Measurements from ENCODE around the gene ATP2B2. TPM values are rescaled to one million over a fixed set of nuclear protein-coding genes. Genes with fewer than 3 reads are reported as not detected.

ATP2B2 gene
- total RNA-seq, 4 donors from 2014 or later, result 0.42 to 2.0 (median 1.1) TPM

GRCh38 chr3:10277115-10277625, 228.2 kb downstream of the ATP2B2 start:
- TF ChIP-seq EP300 (IDR thresholded peaks at IDR 0.05), result no peak
- TF ChIP-seq, protein P1, sequence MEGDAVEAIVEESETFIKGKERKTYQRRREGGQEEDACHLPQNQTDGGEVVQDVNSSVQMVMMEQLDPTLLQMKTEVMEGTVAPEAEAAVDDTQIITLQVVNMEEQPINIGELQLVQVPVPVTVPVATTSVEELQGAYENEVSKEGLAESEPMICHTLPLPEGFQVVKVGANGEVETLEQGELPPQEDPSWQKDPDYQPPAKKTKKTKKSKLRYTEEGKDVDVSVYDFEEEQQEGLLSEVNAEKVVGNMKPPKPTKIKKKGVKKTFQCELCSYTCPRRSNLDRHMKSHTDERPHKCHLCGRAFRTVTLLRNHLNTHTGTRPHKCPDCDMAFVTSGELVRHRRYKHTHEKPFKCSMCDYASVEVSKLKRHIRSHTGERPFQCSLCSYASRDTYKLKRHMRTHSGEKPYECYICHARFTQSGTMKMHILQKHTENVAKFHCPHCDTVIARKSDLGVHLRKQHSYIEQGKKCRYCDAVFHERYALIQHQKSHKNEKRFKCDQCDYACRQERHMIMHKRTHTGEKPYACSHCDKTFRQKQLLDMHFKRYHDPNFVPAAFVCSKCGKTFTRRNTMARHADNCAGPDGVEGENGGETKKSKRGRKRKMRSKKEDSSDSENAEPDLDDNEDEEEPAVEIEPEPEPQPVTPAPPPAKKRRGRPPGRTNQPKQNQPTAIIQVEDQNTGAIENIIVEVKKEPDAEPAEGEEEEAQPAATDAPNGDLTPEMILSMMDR (IDR thresholded peaks at IDR 0.05), result no peak
- no peak for TF ChIP-seq POLR2A (IDR thresholded peaks at IDR 0.05)
- Histone ChIP-seq H3K36me3 (peaks cover 0 to 68% (median 29%) of the 10 kb centered on the region in 3 donors), H3K27ac (no peak overlapping the region), H3K4me1 (peaks cover 0 to 26% (median 11%) of the 10 kb centered on the region in 4 donors), H3K27me3 (no peaks in the 10 kb centered on the region), H3K4me3 (no peak overlapping the region), H3K9me3 (no peaks in the 10 kb centered on the region)
- DNase-seq (ENCODE audit: low spot score in 2 of 2), result no peak
- WGBS, 2 donors, result 73 to 89% methylated on average over 3 of the region's 3 CpGs

DNA sequence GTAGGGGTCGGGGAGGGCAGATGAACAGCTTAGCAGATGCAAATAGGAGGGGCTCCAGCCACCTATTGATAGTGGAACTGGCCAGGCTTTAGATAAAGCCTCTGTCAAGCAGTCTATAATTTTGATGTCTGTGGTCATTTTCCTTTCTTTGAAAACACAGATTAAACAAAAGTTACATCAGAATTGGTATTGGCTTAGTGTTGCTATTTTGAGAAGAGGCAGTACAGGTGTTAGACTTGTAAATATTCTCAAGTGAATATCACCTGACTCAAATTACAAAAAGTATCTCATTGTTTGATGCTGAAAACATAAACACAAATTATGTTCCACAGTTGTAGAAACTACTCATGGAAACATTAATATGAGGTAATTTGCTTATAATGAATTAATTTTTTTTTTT, 230.8 kb downstream of the ATP2B2 start:
- TF ChIP-seq POLR2A (IDR thresholded peaks at IDR 0.05), result no peak
- TF ChIP-seq, protein P1 (IDR thresholded peaks at IDR 0.05), result no peak
- no peak for TF ChIP-seq EP300 (IDR thresholded peaks at IDR 0.05)
- no peak for DNase-seq (ENCODE audit: low spot score in 2 of 2)
- Histone ChIP-seq H3K4me3 (no peak overlapping the region), H3K4me1 (peaks cover 0 to 25% (median 11%) of the 10 kb centered on the region in 4 donors), H3K27ac (no peak overlapping the region), H3K9me3 (no peaks in the 10 kb centered on the region), H3K36me3 (peaks cover 0 to 71% (median 16%) of the 10 kb centered on the region in 3 donors), H3K27me3 (no peaks in the 10 kb centered on the region)
- 57 to 79% methylated on average over 1 of the region's 1 CpG for WGBS, 2 donors

Small RNA genes within 50 kb of the gene (small RNA-seq; reads per million reads assigned to genes)
- gene MIR378B (0.66 reads per million), gene MIR885 (0.57 reads per million), gene RF02126 (not detected)

Other genes with a start within 250 kb of the ATP2B2 start
- gene GHRL, start 212.6 kb downstream of the ATP2B2 start, total RNA-seq, result 1 to 10 TPM in 2 of 4 donors, under 1 TPM in 1, not detected in 1; 0.60 to 3.7 (median 2.9) TPM
- 100 to 1,000 TPM in 1 of 4 donors, 10 to 100 TPM in 3; 59.2 to 120 (median 94.5) TPM for gene SEC13, start 184.5 kb downstream of the ATP2B2 start, total RNA-seq

All from tibial nerve (tissue), 4 donors.